D721Med (cell line): ENCODE measurements around the gene HIBADH.

Experiments used
- DNase-seq: peaks from one replicate; pipeline ENCODE4 v3.0.0; 2011; ENCODE audit warnings: low spot score; ENCODE audit not compliant: insufficient read length
- FAIRE-seq: peaks from 2 replicates; lab custom pipeline; 2011; peaks lifted over from hg19 to GRCh38; lab: Jason Lieb, UNC
- CTCF ChIP-seq: IDR thresholded peaks from 2 replicates; pipeline ENCODE4 v1.5.1; 2012; ENCODE audit warnings: mild to moderate bottlenecking, control low read depth; ENCODE audit not compliant: insufficient read depth; ENCODE audit errors: missing control alignments

Gene HIBADH

GRCh38 chr7:27487509-27487908 is 175.2 kb downstream of the HIBADH start:
- FAIRE-seq (no peak), DNase-seq (no peak)
- no peak for TF ChIP-seq CTCF

GRCh38 chr7:27484451-27484850 is 178.2 kb downstream of the HIBADH start:
- TF ChIP-seq CTCF = no peak
- no peak for FAIRE-seq
- no peak for DNase-seq

GRCh38 chr7:27482219-27482618 is 180.5 kb downstream of the HIBADH start:
- no peak for DNase-seq
- FAIRE-seq = no peak
- no peak for TF ChIP-seq CTCF

- TF ChIP-seq CTCF = no peak
- FAIRE-seq = no peak
These were observed 184.1 kb downstream of the HIBADH start for GRCh38 chr7:27478556-27478955.

GRCh38 chr7:27478084-27478483 is 184.6 kb downstream of the HIBADH start:
- no peak for FAIRE-seq
- no peak for DNase-seq
- no peak for TF ChIP-seq CTCF

More at GRCh38 chr7:27478556-27478955, 184.1 kb downstream of the HIBADH start:
- no peak for DNase-seq

GRCh38 chr7:27476493-27476892 is 186.2 kb downstream of the HIBADH start:
- FAIRE-seq (no peak), DNase-seq (no peak)
- no peak for TF ChIP-seq CTCF
